Progenitor cell of endocrine pancreas (in vitro differentiated cells): ENCODE measurements around the gene ELF4. TPM values are rescaled to one million over a fixed set of nuclear protein-coding genes. Genes with fewer than 3 reads are reported as not detected.

ENCODE experiments used
- DNase-seq: peaks from one replicate; pipeline ENCODE4 v3.0.0; 2021; ENCODE audit warnings: low spot score; ENCODE audit not compliant: unreplicated experiment
- H3K27ac Mint-ChIP-seq: 2 replicates; pipeline ENCODE4 v1.8.0; 2021; ENCODE audit warnings: mild to moderate bottlenecking, moderate library complexity, mixed read lengths
- H3K27me3 Mint-ChIP-seq: 2 replicates; pipeline ENCODE4 v1.8.0; 2021; ENCODE audit warnings: mixed read lengths
- H3K36me3 Mint-ChIP-seq: 2 replicates; pipeline ENCODE4 v1.8.0; 2022; ENCODE audit warnings: mixed read lengths; ENCODE audit not compliant: insufficient read depth
- H3K4me1 Mint-ChIP-seq: 2 replicates; pipeline ENCODE4 v1.8.0; 2021; ENCODE audit warnings: low read depth, mixed read lengths
- H3K4me3 Mint-ChIP-seq: 2 replicates; pipeline ENCODE4 v1.8.0; 2021; ENCODE audit warnings: low read depth, mild to moderate bottlenecking, moderate library complexity, mixed read lengths
- H3K9me3 Mint-ChIP-seq: 2 replicates; pipeline ENCODE4 v1.8.0; 2021; ENCODE audit warnings: low read depth, mixed read lengths
- CTCF ChIP-seq: fragments of 200-600 bp; sonication (generic); IDR thresholded peaks from one replicate; pipeline ENCODE4 v1.5.0; 2021; ENCODE audit warnings: antibody characterized with exemption, mild to moderate bottlenecking; ENCODE audit not compliant: unreplicated experiment
- total RNA-seq: library from RNA; stranded (reverse); gene quantifications from 2 replicates; pipeline ENCODE4 v1.2.1, GENCODE V29; 2021

Gene ELF4
- total RNA-seq, 1 donor from 2014 or later, result 4.8 TPM

- no peak overlapping the region for H3K4me3 Mint-ChIP-seq
- peaks cover 14% of the 10 kb centered on the region for H3K36me3 Mint-ChIP-seq
- peaks cover 7% of the 10 kb centered on the region for H3K9me3 Mint-ChIP-seq
- peaks cover 14% of the 10 kb centered on the region for H3K4me1 Mint-ChIP-seq
- H3K27me3 Mint-ChIP-seq, result no peaks in the 10 kb centered on the region
- no peak for DNase-seq
- no peak for TF ChIP-seq CTCF
- no peak overlapping the region for H3K27ac Mint-ChIP-seq
These were observed 57.1 kb downstream of the ELF4 start for GRCh38 chrX:130053236-130053635.

- Mint-ChIP-seq H3K4me1 (peaks cover 11% of the 10 kb centered on the region), H3K27me3 (no peaks in the 10 kb centered on the region), H3K4me3 (no peak overlapping the region), H3K27ac (no peak overlapping the region), H3K9me3 (peaks cover 12% of the 10 kb centered on the region), H3K36me3 (peaks cover 23% of the 10 kb centered on the region)
- no peak for DNase-seq
- no peak for TF ChIP-seq CTCF
These were observed 59.0 kb downstream of the ELF4 start for GRCh38 chrX:130051176-130051845.

GRCh38 chrX:130049821-130050220 lies 60.5 kb downstream of the ELF4 start:
- Mint-ChIP-seq H3K9me3 (peaks cover 9% of the 10 kb centered on the region), H3K27ac (no peak overlapping the region), H3K4me1 (peaks cover 1% of the 10 kb centered on the region), H3K27me3 (no peaks in the 10 kb centered on the region), H3K4me3 (no peak overlapping the region), H3K36me3 (peaks cover 18% of the 10 kb centered on the region)
- DNase-seq, result no peak
- no peak for TF ChIP-seq CTCF

GRCh38 chrX:130048686-130049222 lies 61.5 kb downstream of the ELF4 start:
- TF ChIP-seq CTCF, result no peak
- H3K27ac Mint-ChIP-seq, result no peak overlapping the region
- DNase-seq, result no peak
- H3K9me3 Mint-ChIP-seq, result peaks cover 9% of the 10 kb centered on the region
- peaks cover 19% of the 10 kb centered on the region for H3K36me3 Mint-ChIP-seq
- no peak overlapping the region for H3K4me3 Mint-ChIP-seq
- H3K4me1 Mint-ChIP-seq, result no peaks in the 10 kb centered on the region
- no peaks in the 10 kb centered on the region for H3K27me3 Mint-ChIP-seq

- Mint-ChIP-seq H3K27me3 (no peaks in the 10 kb centered on the region), H3K36me3 (peaks cover 17% of the 10 kb centered on the region), H3K4me3 (no peak overlapping the region), H3K4me1 (no peaks in the 10 kb centered on the region), H3K9me3 (peaks cover 9% of the 10 kb centered on the region), H3K27ac (no peak overlapping the region)
- no peak for DNase-seq
- no peak for TF ChIP-seq CTCF
These were observed 62.9 kb downstream of the ELF4 start for GRCh38 chrX:130047416-130047815.
